Measurements from ENCODE around the gene UNC5B. TPM values are rescaled to one million over a fixed set of nuclear protein-coding genes. Genes with fewer than 3 reads are reported as not detected.

UNC5B gene
- polyA plus RNA-seq, 1 experiment = 27.4 TPM

- TF ChIP-seq, protein P1, sequence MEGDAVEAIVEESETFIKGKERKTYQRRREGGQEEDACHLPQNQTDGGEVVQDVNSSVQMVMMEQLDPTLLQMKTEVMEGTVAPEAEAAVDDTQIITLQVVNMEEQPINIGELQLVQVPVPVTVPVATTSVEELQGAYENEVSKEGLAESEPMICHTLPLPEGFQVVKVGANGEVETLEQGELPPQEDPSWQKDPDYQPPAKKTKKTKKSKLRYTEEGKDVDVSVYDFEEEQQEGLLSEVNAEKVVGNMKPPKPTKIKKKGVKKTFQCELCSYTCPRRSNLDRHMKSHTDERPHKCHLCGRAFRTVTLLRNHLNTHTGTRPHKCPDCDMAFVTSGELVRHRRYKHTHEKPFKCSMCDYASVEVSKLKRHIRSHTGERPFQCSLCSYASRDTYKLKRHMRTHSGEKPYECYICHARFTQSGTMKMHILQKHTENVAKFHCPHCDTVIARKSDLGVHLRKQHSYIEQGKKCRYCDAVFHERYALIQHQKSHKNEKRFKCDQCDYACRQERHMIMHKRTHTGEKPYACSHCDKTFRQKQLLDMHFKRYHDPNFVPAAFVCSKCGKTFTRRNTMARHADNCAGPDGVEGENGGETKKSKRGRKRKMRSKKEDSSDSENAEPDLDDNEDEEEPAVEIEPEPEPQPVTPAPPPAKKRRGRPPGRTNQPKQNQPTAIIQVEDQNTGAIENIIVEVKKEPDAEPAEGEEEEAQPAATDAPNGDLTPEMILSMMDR (IDR thresholded peaks at IDR 0.05; ENCODE audit: insufficient read depth, low read depth, low read length) = no peak
- ChIA-PET CTCF (no interaction called here), POLR2A (no interaction called here)
- H3K27me3 ChIP-seq (ENCODE audit: control insufficient read depth, insufficient read depth, low read length) = no peaks in the 10 kb centered on the region
- H3K36me3 ChIP-seq (ENCODE audit: control insufficient read depth, insufficient read depth, low read length) = peaks cover 2% of the 10 kb centered on the region; the same call in 1 of the 2 replicates
- no peak for DNase-seq (ENCODE audit: low read depth)
- no peak overlapping the region for H3K4me3 ChIP-seq (ENCODE audit: low read depth, low read length)
These were observed 18.8 kb downstream of the UNC5B start for GRCh38 chr10:71231206-71231605.

GRCh38 chr10:71232089-71232998 is 20.0 kb downstream of the UNC5B start:
- no peak for DNase-seq (ENCODE audit: low read depth)
- Histone ChIP-seq H3K27me3 (ENCODE audit: control insufficient read depth, insufficient read depth, low read length) (no peaks in the 10 kb centered on the region), H3K36me3 (ENCODE audit: control insufficient read depth, insufficient read depth, low read length) (peaks cover 2% of the 10 kb centered on the region; the same call in 1 of the 2 replicates), H3K4me3 (ENCODE audit: low read depth, low read length) (no peak overlapping the region)
- ChIA-PET POLR2A (interaction anchor here (0.6 kb wide), 1 partner anchor 383 kb away, joined by 3 read pairs; no protein-coding TSS in a partner anchor), CTCF (interaction anchor here (0.8 to 1.2 kb wide), 2 partner anchors 11 to 23 kb away, joined by 3 to 4 read pairs; no protein-coding TSS in a partner anchor)
- TF ChIP-seq, protein P1 (IDR thresholded peaks at IDR 0.05; ENCODE audit: insufficient read depth, low read depth, low read length) = no peak

- ChIA-PET CTCF (interaction anchor here (0.8 to 1.2 kb wide), 2 partner anchors 12 to 25 kb away, joined by 3 to 4 read pairs; no protein-coding TSS in a partner anchor), POLR2A (no interaction called here)
These were observed 21.1 kb downstream of the UNC5B start for GRCh38 chr10:71233482-71233892.

DNA sequence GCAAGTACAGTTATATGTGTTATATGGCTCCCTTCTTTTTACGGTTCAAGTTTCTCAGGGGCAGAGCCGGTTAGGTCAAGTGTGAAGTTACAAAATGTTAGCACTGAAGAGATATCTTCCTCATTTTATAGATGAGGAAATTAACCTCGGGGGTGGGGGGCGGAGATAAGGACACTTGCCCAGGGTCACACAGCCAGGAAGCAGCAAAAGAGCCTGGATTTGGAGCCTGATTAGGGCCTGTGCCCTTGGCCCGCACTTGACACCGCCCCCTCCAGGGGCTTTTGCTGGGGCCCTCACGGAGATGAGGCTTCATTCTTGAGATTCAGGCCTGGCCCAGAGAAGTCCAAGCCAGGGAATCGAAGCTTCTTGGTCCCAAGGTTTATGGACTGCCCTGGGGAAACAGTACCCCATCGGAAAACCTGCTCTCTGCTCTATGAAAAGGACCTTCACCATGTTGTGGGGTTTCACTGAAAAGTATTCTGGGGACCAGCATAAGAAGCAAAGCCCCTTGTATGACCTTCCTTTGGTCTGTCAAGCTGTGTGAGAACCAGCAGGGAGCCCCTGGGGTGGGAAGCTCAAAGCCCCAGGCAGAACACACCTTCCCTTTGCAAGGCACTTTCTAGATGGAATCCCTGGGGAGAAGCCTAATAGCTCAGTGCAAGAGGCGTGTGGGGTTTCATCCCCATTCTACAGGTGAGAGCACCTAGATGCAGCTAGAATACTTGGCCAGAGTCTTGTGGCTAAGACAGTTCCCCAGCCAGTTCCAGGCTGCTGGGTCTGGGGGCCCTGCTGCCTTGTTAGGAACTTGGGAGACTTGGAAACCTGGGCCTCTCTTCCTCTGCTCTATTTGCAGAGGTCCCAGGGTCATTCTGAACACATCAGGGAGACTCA is 21.9 kb downstream of the UNC5B start:
- POLR2A ChIA-PET = no interaction called here
- Histone ChIP-seq H3K4me3 (ENCODE audit: low read depth, low read length) (no peak overlapping the region), H3K36me3 (ENCODE audit: control insufficient read depth, insufficient read depth, low read length) (peaks cover 2% of the 10 kb centered on the region; the same call in 1 of the 2 replicates), H3K27me3 (ENCODE audit: control insufficient read depth, insufficient read depth, low read length) (no peaks in the 10 kb centered on the region)
- DNase-seq (ENCODE audit: low read depth) = no peak
- TF ChIP-seq, protein P1 (IDR thresholded peaks at IDR 0.05; ENCODE audit: insufficient read depth, low read depth, low read length) = no peak
- CTCF ChIA-PET = interaction anchor here (0.6 to 0.9 kb wide), 2 partner anchors 34 to 1526 kb away, joined by 3 read pairs; no protein-coding TSS in a partner anchor

More at GRCh38 chr10:71233482-71233892, 21.1 kb downstream of the UNC5B start:
- H3K4me3 ChIP-seq (ENCODE audit: low read depth, low read length) = no peak overlapping the region
- TF ChIP-seq, protein P1 (IDR thresholded peaks at IDR 0.05; ENCODE audit: insufficient read depth, low read depth, low read length) = no peak
- no peaks in the 10 kb centered on the region for H3K27me3 ChIP-seq (ENCODE audit: control insufficient read depth, insufficient read depth, low read length)
- no peak for DNase-seq (ENCODE audit: low read depth)
- H3K36me3 ChIP-seq (ENCODE audit: control insufficient read depth, insufficient read depth, low read length) = peaks cover 2% of the 10 kb centered on the region; the same call in 1 of the 2 replicates
